ENCODE measurements around the gene NHS. TPM values are rescaled to one million over a fixed set of nuclear protein-coding genes. Genes with fewer than 3 reads are reported as not detected.

The NHS gene
- total and polyA plus RNA-seq, 5 donors = 0.61 to 1.7 (median 1.6) TPM

DNA sequence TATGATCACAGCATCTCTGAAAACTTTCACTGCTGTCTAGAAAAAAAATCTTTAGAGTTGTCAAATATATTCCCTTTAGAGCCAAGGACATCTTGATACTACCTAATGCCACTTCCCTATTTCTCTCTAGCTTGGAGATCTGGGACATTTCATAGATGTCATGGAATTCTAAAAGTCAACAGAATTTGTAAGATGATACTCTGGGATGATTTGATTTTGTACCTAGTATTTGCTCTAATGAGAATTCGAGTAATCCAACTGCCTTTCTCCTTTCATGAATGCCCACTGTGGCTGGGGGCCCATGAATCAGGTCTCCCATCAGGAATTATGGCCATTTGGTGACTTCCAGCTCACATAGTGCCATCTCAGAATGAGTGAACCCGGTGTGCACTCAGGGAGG lies 73.2 kb downstream of the NHS start:
- WGBS = 76% methylated on average over 2 of the region's 2 CpGs

DNA sequence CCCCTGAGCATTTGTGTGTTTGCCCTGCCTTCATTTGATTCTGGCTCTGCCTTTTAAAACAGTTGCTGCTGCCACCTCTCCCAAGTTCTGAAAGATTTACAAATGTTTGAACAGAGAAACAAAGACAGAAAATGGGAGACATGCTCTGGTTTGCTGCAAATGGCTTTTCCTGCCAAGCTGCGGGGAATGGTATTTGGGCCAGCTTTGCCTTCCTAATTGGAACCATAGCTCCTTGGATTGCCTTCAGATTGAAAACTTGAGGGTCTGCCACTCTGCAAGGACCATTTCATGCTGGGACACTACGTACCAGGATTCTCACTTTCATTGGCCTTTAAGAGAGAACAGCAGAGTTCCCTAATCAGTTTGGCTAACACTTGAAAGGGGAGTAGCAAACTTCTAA lies 74.9 kb downstream of the NHS start:
- DNase-seq = no peak
- 77% methylated on average over 2 of the region's 2 CpGs for WGBS
- no peak overlapping the region for H3K27ac ChIP-seq (ENCODE audit: low read length)
- no peak for ATAC-seq
- no peaks in the 10 kb centered on the region for H3K9me3 ChIP-seq (ENCODE audit: control insufficient read depth, low read length)
- no peaks in the 10 kb centered on the region for H3K27me3 ChIP-seq (ENCODE audit: control insufficient read depth, insufficient read depth)
- intact Hi-C loops (cut with DNase I) = no loop called here
- no peak overlapping the region for H3K4me3 ChIP-seq (ENCODE audit: low read length)
- no peaks in the 10 kb centered on the region for H3K4me1 ChIP-seq (ENCODE audit: control insufficient read depth, insufficient read depth, low read length)

More for the DNA sequence above, 73.2 kb downstream of the NHS start:
- intact Hi-C loops (cut with DNase I) = no loop called here
- ATAC-seq (no peak), DNase-seq (no peak)
- Histone ChIP-seq H3K4me3 (ENCODE audit: low read length) (no peak overlapping the region), H3K27me3 (ENCODE audit: control insufficient read depth, insufficient read depth) (no peaks in the 10 kb centered on the region), H3K4me1 (ENCODE audit: control insufficient read depth, insufficient read depth, low read length) (no peaks in the 10 kb centered on the region), H3K27ac (ENCODE audit: low read length) (no peak overlapping the region), H3K9me3 (ENCODE audit: control insufficient read depth, low read length) (no peaks in the 10 kb centered on the region)

DNA sequence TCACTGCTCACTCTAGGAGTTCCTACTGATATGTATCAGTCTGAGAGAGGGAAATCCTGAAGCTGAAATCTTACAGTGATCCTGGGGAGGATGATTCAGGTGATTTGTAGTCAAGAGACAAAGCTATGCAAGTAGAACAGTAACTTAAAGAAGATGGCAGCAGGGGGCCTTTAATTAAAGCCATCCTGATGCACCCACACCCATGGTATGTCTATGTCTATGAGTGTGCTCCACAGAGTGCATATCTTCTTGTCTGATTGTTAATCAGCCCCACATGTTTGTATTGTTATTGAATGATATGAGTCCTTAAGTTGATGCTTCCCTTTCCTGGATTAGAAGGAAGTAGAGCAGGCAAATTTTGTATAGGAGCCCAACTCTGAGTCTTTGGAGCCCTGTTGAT lies 78.8 kb downstream of the NHS start:
- Histone ChIP-seq H3K4me1 (ENCODE audit: control insufficient read depth, insufficient read depth, low read length) (no peaks in the 10 kb centered on the region), H3K27me3 (ENCODE audit: control insufficient read depth, insufficient read depth) (no peaks in the 10 kb centered on the region), H3K4me3 (ENCODE audit: low read length) (no peak overlapping the region), H3K27ac (ENCODE audit: low read length) (no peak overlapping the region), H3K9me3 (ENCODE audit: control insufficient read depth, low read length) (no peaks in the 10 kb centered on the region)
- ATAC-seq (no peak), DNase-seq (no peak)
- intact Hi-C loops (cut with DNase I) = no loop called here

DNA sequence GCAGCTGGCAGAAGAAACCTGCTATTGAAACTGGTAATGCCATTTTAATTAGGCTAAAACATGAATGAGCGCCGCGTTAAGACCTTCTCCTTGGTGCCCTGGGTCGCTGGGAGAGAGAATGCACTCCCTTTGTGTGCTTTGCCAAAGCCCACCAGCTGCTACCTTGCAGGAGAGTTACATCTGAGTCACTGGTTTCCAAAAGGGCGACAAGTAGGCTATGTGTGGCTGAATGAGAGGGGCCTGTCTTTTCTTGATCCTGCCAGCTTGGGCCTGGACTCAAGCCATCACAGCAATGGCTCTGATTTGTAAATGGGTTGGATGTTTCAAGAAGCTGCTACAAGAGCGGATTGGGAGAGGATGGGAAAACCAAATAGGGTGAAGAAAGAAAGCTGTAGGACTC lies 81.5 kb downstream of the NHS start:
- intact Hi-C loops (cut with DNase I) = no loop called here
- WGBS = 93% methylated on average over 6 of the region's 6 CpGs
- ATAC-seq = no peak

DNA sequence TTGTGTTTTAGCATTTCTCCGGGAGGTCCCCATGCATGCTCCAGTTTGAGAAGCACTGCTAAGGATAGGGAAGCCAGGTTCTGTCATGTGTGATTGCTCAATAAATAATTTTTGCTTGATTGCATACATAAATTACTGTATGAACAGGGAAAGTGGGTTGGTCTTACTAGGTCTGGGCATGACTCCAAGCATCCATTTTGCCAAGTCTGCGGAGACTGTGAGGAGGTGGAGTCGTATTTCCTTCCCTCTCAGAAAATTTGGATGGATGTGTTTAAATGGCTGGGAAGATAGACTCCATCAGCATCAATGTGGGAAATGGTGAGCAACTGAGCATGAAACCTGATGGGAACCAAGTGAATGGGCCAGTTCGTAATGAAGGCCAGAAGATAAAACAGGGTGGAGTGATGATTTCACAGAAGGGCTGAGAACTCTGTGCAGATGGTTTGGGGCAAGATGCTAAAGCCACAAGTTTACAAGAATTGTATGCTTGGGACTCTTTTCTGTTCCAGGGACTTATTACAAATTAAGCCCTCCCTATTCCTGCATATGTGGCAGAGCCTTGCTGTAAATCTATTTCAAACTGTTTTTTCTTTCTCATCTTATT lies 84.1 kb downstream of the NHS start:
- Histone ChIP-seq H3K4me3 (ENCODE audit: low read length) (no peak overlapping the region), H3K9me3 (ENCODE audit: control insufficient read depth, low read length) (no peaks in the 10 kb centered on the region), H3K27me3 (ENCODE audit: control insufficient read depth, insufficient read depth) (no peaks in the 10 kb centered on the region), H3K27ac (ENCODE audit: low read length) (no peak overlapping the region), H3K4me1 (ENCODE audit: control insufficient read depth, insufficient read depth, low read length) (no peaks in the 10 kb centered on the region)
- peak; percentile 37 to 71 (median 49) for DNase-seq
- intact Hi-C loops (cut with DNase I) = no loop called here
- peak; percentile 54 to 57 for ATAC-seq
- 34% methylated on average over 4 of the region's 4 CpGs for WGBS

More for the DNA sequence above, 81.5 kb downstream of the NHS start:
- no peak overlapping the region for H3K4me3 ChIP-seq (ENCODE audit: low read length)
- DNase-seq = no peak
- no peak overlapping the region for H3K27ac ChIP-seq (ENCODE audit: low read length)
- no peaks in the 10 kb centered on the region for H3K27me3 ChIP-seq (ENCODE audit: control insufficient read depth, insufficient read depth)
- H3K9me3 ChIP-seq (ENCODE audit: control insufficient read depth, low read length) = no peaks in the 10 kb centered on the region
- H3K4me1 ChIP-seq (ENCODE audit: control insufficient read depth, insufficient read depth, low read length) = no peaks in the 10 kb centered on the region

DNA sequence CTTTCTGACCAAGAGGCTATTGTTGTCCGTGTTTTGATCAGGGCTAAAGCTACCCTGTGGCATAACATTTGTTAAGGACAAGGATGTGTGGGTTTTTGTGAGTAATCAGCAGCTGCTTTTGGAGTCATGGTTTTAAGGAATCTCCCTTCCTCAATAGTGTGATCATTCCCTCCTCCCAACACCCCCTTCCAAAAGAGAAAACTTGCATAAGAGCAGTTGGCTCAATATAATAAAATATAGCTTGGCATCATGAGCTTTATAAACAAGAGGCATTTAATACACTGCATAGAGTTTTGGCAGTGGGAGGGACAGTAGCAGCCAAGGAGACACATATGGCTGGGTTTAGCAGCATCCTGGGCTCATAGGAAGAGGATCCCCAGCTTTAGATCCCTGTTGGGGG lies 84.7 kb downstream of the NHS start:
- Histone ChIP-seq H3K27me3 (ENCODE audit: control insufficient read depth, insufficient read depth) (no peaks in the 10 kb centered on the region), H3K4me3 (ENCODE audit: low read length) (no peak overlapping the region), H3K9me3 (ENCODE audit: control insufficient read depth, low read length) (no peaks in the 10 kb centered on the region), H3K4me1 (ENCODE audit: control insufficient read depth, insufficient read depth, low read length) (no peaks in the 10 kb centered on the region), H3K27ac (ENCODE audit: low read length) (no peak overlapping the region)
- ATAC-seq = no peak
- no peak for DNase-seq
- 27% methylated on average over 1 of the region's 1 CpG for WGBS
- intact Hi-C loops (cut with DNase I) = no loop called here

DNA sequence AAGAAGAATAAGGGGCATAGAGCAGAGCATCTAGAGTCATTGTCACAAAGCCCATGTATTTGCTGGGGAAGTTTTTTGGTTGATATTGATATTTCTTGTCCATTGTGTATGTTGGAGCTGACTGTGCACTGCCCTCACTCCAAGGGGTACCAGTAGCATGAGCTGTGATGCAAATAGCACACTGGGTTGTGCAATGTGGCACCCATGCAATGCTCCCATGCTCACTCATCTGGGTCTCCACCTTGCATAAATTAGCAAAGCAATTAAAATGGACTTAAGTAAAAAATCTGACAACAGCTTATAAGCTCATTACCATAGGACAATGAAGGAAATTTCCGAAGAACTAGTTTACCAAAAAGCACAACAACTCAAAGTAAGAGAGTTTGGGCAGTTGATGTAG lies 87.9 kb downstream of the NHS start:
- no peaks in the 10 kb centered on the region for H3K9me3 ChIP-seq (ENCODE audit: control insufficient read depth, low read length)
- DNase-seq (no peak), ATAC-seq (no peak)
- no peaks in the 10 kb centered on the region for H3K4me1 ChIP-seq (ENCODE audit: control insufficient read depth, insufficient read depth, low read length)
- WGBS = 95% methylated on average over 1 of the region's 1 CpG
- intact Hi-C loops (cut with DNase I) = no loop called here
- no peak overlapping the region for H3K27ac ChIP-seq (ENCODE audit: low read length)
- no peaks in the 10 kb centered on the region for H3K27me3 ChIP-seq (ENCODE audit: control insufficient read depth, insufficient read depth)
- H3K4me3 ChIP-seq (ENCODE audit: low read length) = no peak overlapping the region

DNA sequence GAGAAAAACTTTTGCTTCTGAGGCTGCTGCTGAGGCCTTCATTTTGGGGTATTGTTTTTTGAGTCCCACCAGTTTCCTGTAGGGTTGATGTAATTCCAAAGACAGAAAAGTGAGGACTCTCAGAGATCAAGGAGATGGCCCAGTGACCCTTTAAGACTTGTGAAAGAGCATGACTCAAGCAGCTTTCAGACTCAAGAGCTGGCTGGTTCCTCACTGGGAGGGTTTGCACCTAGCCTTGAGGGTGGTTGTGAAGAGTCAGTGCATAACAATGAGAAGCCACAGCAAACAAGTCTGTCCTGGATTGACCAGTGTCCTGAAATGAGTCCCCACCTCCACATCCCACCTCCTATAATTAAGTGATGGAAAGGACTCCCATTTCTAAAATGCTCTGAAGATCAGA lies 89.2 kb downstream of the NHS start:
- H3K4me1 ChIP-seq (ENCODE audit: control insufficient read depth, insufficient read depth, low read length) = no peaks in the 10 kb centered on the region
- no peaks in the 10 kb centered on the region for H3K9me3 ChIP-seq (ENCODE audit: control insufficient read depth, low read length)
- no peak overlapping the region for H3K4me3 ChIP-seq (ENCODE audit: low read length)
- intact Hi-C loops (cut with DNase I) = no loop called here
- no peaks in the 10 kb centered on the region for H3K27me3 ChIP-seq (ENCODE audit: control insufficient read depth, insufficient read depth)
- DNase-seq = no peak
- no peak overlapping the region for H3K27ac ChIP-seq (ENCODE audit: low read length)
- no peak for ATAC-seq

DNA sequence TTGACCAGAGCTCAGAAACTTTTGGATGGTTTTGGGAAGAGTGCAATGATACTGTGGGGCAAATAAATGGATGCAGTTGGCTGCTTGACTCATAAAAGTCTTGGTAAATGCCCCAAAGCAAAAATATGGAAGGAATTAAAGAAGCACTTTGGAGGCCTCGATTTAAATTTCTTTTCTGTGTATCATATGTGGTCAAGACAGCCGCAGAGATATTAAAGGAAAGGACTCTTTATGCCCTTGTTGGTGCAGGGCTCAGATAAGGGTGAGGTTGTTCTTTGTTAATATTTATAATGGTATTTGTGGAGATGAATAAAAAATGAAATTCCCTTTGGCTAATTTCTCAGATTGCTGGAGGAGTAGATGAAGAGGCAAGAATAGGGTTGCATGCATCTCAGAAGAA lies 90.2 kb downstream of the NHS start:
- DNase-seq (no peak), ATAC-seq (no peak)
- intact Hi-C loops (cut with DNase I) = no loop called here
- Histone ChIP-seq H3K9me3 (ENCODE audit: control insufficient read depth, low read length) (no peaks in the 10 kb centered on the region), H3K4me3 (ENCODE audit: low read length) (no peak overlapping the region), H3K27ac (ENCODE audit: low read length) (no peak overlapping the region), H3K4me1 (ENCODE audit: control insufficient read depth, insufficient read depth, low read length) (no peaks in the 10 kb centered on the region), H3K27me3 (ENCODE audit: control insufficient read depth, insufficient read depth) (no peaks in the 10 kb centered on the region)
- 96% methylated on average over 2 of the region's 2 CpGs for WGBS

DNA sequence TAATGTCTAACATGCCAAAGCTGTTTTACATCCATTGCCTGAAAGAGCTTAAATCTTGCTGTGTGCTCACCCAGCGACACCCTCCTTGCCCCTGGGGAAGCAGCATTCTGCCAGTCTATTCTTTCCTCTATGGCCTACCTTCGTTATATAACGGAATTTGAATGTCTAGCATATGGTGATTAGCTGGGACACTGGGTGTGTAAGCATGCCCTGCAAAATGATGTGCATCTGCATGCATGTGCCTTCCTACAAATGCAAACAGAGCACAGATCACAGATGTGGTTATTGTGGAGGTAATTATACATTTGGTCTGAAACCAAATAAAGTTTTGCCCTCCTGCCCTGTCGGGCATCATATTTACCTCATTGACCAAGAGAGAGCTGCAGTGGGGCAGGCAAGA lies 90.8 kb downstream of the NHS start:
- Histone ChIP-seq H3K4me1 (ENCODE audit: control insufficient read depth, insufficient read depth, low read length) (no peaks in the 10 kb centered on the region), H3K4me3 (ENCODE audit: low read length) (no peak overlapping the region), H3K27ac (ENCODE audit: low read length) (no peak overlapping the region), H3K9me3 (ENCODE audit: control insufficient read depth, low read length) (no peaks in the 10 kb centered on the region), H3K27me3 (ENCODE audit: control insufficient read depth, insufficient read depth) (no peaks in the 10 kb centered on the region)
- no peak for DNase-seq
- 97% methylated on average over 4 of the region's 4 CpGs for WGBS
- no peak for ATAC-seq
- intact Hi-C loops (cut with DNase I) = no loop called here

DNA sequence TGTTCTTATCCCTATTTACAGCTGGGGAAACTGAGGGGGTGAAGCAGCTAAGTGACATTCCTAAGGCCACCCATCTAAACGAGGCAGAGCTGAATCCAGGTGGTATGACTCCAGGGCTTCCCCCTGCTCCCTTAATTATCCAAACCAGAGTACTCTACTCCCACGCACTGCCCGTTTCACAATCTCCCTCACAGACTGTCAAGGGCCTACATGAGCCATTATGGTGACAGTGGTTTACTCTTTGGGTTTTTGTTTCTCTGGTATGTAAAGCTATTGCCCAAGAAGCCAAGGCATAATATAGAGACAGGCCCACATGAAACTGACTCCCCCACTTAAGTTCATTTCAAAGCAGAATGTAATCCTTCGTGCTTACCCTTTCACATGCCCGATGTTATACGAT lies 95.1 kb downstream of the NHS start:
- intact Hi-C loops (cut with DNase I) = no loop called here
- Histone ChIP-seq H3K9me3 (ENCODE audit: control insufficient read depth, low read length) (no peaks in the 10 kb centered on the region), H3K27me3 (ENCODE audit: control insufficient read depth, insufficient read depth) (no peaks in the 10 kb centered on the region), H3K4me3 (ENCODE audit: low read length) (no peak overlapping the region), H3K27ac (ENCODE audit: low read length) (no peak overlapping the region), H3K4me1 (ENCODE audit: control insufficient read depth, insufficient read depth, low read length) (no peaks in the 10 kb centered on the region)
- ATAC-seq = no peak
- WGBS = 93% methylated on average over 6 of the region's 6 CpGs
- DNase-seq = no peak

DNA sequence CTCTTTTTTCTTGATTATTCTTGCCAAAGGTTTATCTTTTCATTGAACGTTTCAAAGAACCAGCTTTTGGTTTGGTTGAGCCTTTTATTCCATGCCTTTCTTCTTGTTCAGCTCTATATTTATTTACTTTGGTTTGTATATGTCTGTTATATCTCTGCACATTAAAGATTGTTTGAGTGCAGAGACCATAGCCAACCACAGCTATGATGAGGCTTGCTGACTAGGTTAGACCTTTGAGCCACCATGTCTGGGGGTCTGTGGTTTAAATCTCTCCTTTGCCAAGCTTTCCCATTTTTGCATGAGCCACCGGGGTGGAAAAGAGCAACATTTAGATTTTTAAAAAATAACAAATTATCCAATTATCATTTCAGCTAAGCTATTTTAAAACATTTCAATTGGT lies 96.1 kb downstream of the NHS start:
- Histone ChIP-seq H3K4me1 (ENCODE audit: control insufficient read depth, insufficient read depth, low read length) (peaks cover 3% of the 10 kb centered on the region), H3K9me3 (ENCODE audit: control insufficient read depth, low read length) (no peaks in the 10 kb centered on the region), H3K27me3 (ENCODE audit: control insufficient read depth, insufficient read depth) (no peaks in the 10 kb centered on the region), H3K27ac (ENCODE audit: low read length) (no peak overlapping the region), H3K4me3 (ENCODE audit: low read length) (no peak overlapping the region)
- WGBS = 78% methylated on average over 2 of the region's 2 CpGs
- ATAC-seq = no peak
- intact Hi-C loops (cut with DNase I) = no loop called here
- no peak for DNase-seq
